Adrenal gland (tissue), 5 donors: Measurements from ENCODE around the gene ANTXR1.

ENCODE experiments used
- POLR2A ChIP-seq, 2 donors: fragments of 450-650 bp; IDR thresholded peaks; one replicate each; pipeline ENCODE4 v1.6.1; 2017; ENCODE audit warnings: antibody characterized with exemption in 2 of 2, mild to moderate bottlenecking in 2 of 2, moderate library complexity in 1 of 2
- TF ChIP-seq, protein P1 (sequence below), 6 experiments: fragments of 450-650 bp in 4 of 6; fragments of 200-600 bp in 2 of 6; sonication (generic) in 1 of 6; IDR thresholded peaks; 1 replicate in 5 of 6; 2 replicates in 1 of 6; pipeline versions ENCODE4 v1.5.1 to v1.8.0; 2016 to 2021; ENCODE audit warnings: antibody characterized with exemption in 6 of 6, mild to moderate bottlenecking in 2 of 6, moderate library complexity in 1 of 6
- donor health status: DM: no; HTN: no; CAD: no.

DNA sequence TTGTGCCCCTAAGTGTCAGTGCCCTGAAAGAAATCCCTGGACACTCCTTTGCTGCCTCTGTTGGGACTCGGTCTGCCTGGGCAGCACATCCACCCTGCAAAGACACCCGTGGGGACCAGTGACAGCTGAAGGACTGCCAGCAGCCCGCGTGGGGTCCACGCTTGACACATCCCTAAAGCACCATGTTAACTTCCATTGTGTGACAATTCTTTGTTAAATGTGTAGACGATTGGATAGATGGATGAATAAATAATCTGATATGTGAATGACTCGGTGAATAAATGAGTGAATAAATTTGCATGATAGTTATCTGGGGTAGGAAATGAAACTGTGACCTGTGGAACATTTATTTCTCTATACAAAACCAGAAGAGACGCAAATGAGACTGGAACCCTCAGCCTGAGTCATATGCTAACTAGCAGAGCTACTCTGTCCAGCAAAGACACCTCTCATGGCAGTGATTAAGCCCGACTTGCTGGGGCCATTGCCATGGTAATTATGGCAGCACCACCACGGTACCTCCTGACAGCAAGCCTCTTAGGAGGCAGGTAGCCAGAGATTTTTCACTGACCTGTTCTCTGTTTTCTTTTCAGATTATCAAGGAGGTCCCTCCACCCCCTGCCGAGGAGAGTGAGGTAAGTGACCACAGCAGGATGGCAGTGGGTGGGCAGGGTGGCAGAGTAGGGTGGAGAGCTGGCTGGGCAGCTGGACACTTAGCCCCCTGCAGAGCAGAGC, 156.8 kb downstream of the ANTXR1 start:
- no peak for TF ChIP-seq POLR2A (IDR thresholded peaks at IDR 0.05)
- TF ChIP-seq, protein P1, sequence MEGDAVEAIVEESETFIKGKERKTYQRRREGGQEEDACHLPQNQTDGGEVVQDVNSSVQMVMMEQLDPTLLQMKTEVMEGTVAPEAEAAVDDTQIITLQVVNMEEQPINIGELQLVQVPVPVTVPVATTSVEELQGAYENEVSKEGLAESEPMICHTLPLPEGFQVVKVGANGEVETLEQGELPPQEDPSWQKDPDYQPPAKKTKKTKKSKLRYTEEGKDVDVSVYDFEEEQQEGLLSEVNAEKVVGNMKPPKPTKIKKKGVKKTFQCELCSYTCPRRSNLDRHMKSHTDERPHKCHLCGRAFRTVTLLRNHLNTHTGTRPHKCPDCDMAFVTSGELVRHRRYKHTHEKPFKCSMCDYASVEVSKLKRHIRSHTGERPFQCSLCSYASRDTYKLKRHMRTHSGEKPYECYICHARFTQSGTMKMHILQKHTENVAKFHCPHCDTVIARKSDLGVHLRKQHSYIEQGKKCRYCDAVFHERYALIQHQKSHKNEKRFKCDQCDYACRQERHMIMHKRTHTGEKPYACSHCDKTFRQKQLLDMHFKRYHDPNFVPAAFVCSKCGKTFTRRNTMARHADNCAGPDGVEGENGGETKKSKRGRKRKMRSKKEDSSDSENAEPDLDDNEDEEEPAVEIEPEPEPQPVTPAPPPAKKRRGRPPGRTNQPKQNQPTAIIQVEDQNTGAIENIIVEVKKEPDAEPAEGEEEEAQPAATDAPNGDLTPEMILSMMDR (IDR thresholded peaks at IDR 0.05) = no peak
